H1 (cell line): ENCODE results near the gene KCTD16. TPM values are rescaled to one million over a fixed set of nuclear protein-coding genes. Genes with fewer than 3 reads are reported as not detected.

Experiments used
- CTCF ChIA-PET: fragments of 300-600 bp; sonication (Branson Sonifier 250); formaldehyde crosslinking; loops from one replicate; lab custom pipeline; 2021; ENCODE audit not compliant: partially characterized antibody; lab: Charles Lee
- POLR2A ChIA-PET: fragments of 300-600 bp; sonication (Branson Sonifier 250); formaldehyde crosslinking; loops from one replicate; lab custom pipeline; 2021; ENCODE audit warnings: inconsistent platforms; ENCODE audit not compliant: partially characterized antibody; lab: Charles Lee
- DNase-seq, 2 experiments: peaks; one replicate each; pipeline versions ENCODE4 v3.0.0 to v3.0.0-alpha.2; 2010 to 2022; ENCODE audit warnings: low spot score in 2 of 2, low read depth in 1 of 2, mixed read lengths in 1 of 2
- FAIRE-seq: peaks from 2 replicates; lab custom pipeline; 2011; peaks lifted over from hg19 to GRCh38; lab: Jason Lieb, UNC
- H2AFZ ChIP-seq: 2 replicates; pipeline ENCODE4 v1.8.1; 2012; ENCODE audit warnings: low read length, inconsistent platforms
- H2AK5ac ChIP-seq: 2 replicates; pipeline ENCODE4 v1.6.1; 2013; ENCODE audit warnings: low read depth, low read length
- H2BK120ac ChIP-seq: replicated peaks from 2 replicates; pipeline ENCODE3; 2013; ENCODE audit warnings: low read depth, low read length, inconsistent platforms
- H2BK12ac ChIP-seq: 2 replicates; pipeline ENCODE4 v1.6.1; 2013; ENCODE audit warnings: low read depth, low read length
- H2BK15ac ChIP-seq: 2 replicates; pipeline ENCODE4 v1.6.1; 2013; ENCODE audit warnings: low read length
- H2BK20ac ChIP-seq: 2 replicates; pipeline ENCODE4 v1.6.1; 2013; ENCODE audit warnings: low read length
- H2BK5ac ChIP-seq: 2 replicates; pipeline ENCODE4 v1.6.1; 2013; ENCODE audit warnings: low read depth, low read length
- H3K14ac ChIP-seq: 2 replicates; pipeline ENCODE4 v1.6.1; 2013; ENCODE audit warnings: inconsistent platforms; ENCODE audit not compliant: insufficient read length
- H3K18ac ChIP-seq: 2 replicates; pipeline ENCODE4 v1.6.1; 2013; ENCODE audit warnings: low read length; ENCODE audit errors: extremely low read depth
- H3K23ac ChIP-seq: 2 replicates; pipeline ENCODE4 v1.6.1; 2013; ENCODE audit warnings: inconsistent platforms; ENCODE audit not compliant: insufficient read length
- H3K23me2 ChIP-seq: 2 replicates; pipeline ENCODE4 v1.6.1; 2013; ENCODE audit warnings: low read depth, low read length
- H3K27ac ChIP-seq: 2 replicates; pipeline ENCODE4 v1.6.1; 2011; ENCODE audit warnings: low read depth, low read length, inconsistent platforms
- H3K27me3 ChIP-seq, 4 experiments: replicated peaks in 1 of 4; 1 replicate in 1 of 4; 2 replicates in 3 of 4; pipeline versions ENCODE4 v1.6.1 to v1.8.1; 2011 to 2013; ENCODE audit warnings: low read length in 3 of 4, mild to moderate bottlenecking in 3 of 4, inconsistent platforms in 2 of 4, mixed read lengths in 2 of 4, moderate library complexity in 1 of 4; ENCODE audit not compliant: control insufficient read depth in 3 of 4, insufficient read depth in 3 of 4; ENCODE audit errors: extremely low read depth in 1 of 4
- H3K36me3 ChIP-seq, 4 experiments: 2 replicates each; pipeline versions ENCODE4 v1.6.1 to v1.8.1; 2011 to 2013; ENCODE audit warnings: mild to moderate bottlenecking in 4 of 4, low read length in 3 of 4, moderate library complexity in 2 of 4, control low read depth in 1 of 4, inconsistent platforms in 1 of 4; ENCODE audit not compliant: insufficient read depth in 4 of 4, control insufficient read depth in 2 of 4
- H3K4ac ChIP-seq: replicated peaks from 2 replicates; pipeline ENCODE3; 2013; ENCODE audit warnings: low read length, low read depth, mixed read lengths, inconsistent platforms; ENCODE audit not compliant: insufficient read length
- H3K4me1 ChIP-seq, 4 experiments: replicated peaks in 1 of 4; 1 replicate in 1 of 4; 2 replicates in 3 of 4; pipeline versions ENCODE4 v1.6.1 to v1.8.1; 2011 to 2013; ENCODE audit warnings: low read length in 3 of 4, inconsistent platforms in 2 of 4, mixed read lengths in 1 of 4; ENCODE audit not compliant: insufficient read depth in 4 of 4, control insufficient read depth in 3 of 4
- H3K4me2 ChIP-seq, 2 experiments: 2 replicates each; pipeline versions ENCODE4 v1.6.1 to v1.8.1; 2011 to 2013; ENCODE audit warnings: low read depth in 2 of 2, low read length in 2 of 2, control low read depth in 1 of 2, inconsistent platforms in 1 of 2, mild to moderate bottlenecking in 1 of 2; ENCODE audit not compliant: insufficient read depth in 1 of 2
- H3K4me3 ChIP-seq, 4 experiments: fragments of 200-600, 300-600 bp in 1 of 4; sonication (generic), shearing (Covaris generic), sonication (Bioruptor Twin) in 1 of 4; 2 replicates each; pipeline versions ENCODE4 v1.5.1 to v1.8.1; 2011 to 2016; ENCODE audit warnings: low read length in 4 of 4, low read depth in 3 of 4, control low read depth in 2 of 4, inconsistent platforms in 2 of 4, mild to moderate bottlenecking in 2 of 4, mixed read lengths in 1 of 4, moderate library complexity in 1 of 4; ENCODE audit not compliant: insufficient read depth in 2 of 4; ENCODE audit errors: extremely low read depth in 1 of 4
- H3K56ac ChIP-seq: replicated peaks from 2 replicates; pipeline ENCODE3; 2013; ENCODE audit warnings: low read depth, mild to moderate bottlenecking, mixed read lengths, low read length, inconsistent platforms; ENCODE audit not compliant: insufficient read length
- H3K79me1 ChIP-seq: 2 replicates; pipeline ENCODE4 v1.6.1; 2013; ENCODE audit warnings: low read depth, low read length, control low read depth
- H3K79me2 ChIP-seq, 2 experiments: 2 replicates each; pipeline versions ENCODE4 v1.6.1 to v1.8.1; 2012 to 2013; ENCODE audit warnings: low read length in 2 of 2, mild to moderate bottlenecking in 2 of 2, inconsistent platforms in 1 of 2; ENCODE audit not compliant: insufficient read depth in 2 of 2, control insufficient read depth in 1 of 2
- H3K9ac ChIP-seq, 4 experiments: replicated peaks in 1 of 4; 1 replicate in 1 of 4; 2 replicates in 3 of 4; pipeline versions ENCODE4 v1.6.1 to v1.8.1; 2011 to 2013; ENCODE audit warnings: low read depth in 3 of 4, low read length in 3 of 4, control low read depth in 2 of 4, mild to moderate bottlenecking in 2 of 4, moderate library complexity in 2 of 4, inconsistent platforms in 1 of 4; ENCODE audit errors: extremely low read depth in 1 of 4
- H3K9me3 ChIP-seq, 2 experiments: 2 replicates each; pipeline versions ENCODE4 v1.6.1 to v1.8.1; 2012 to 2013; ENCODE audit warnings: mild to moderate bottlenecking in 2 of 2, moderate library complexity in 2 of 2, control low read depth in 1 of 2, inconsistent platforms in 1 of 2, low read depth in 1 of 2, low read length in 1 of 2, mixed read lengths in 1 of 2; ENCODE audit not compliant: insufficient read depth in 2 of 2
- H4K20me1 ChIP-seq, 2 experiments: replicated peaks in 1 of 2; 2 replicates each; pipeline versions ENCODE3 to v1.8.1; 2011 to 2013; ENCODE audit warnings: inconsistent platforms in 2 of 2, low read length in 2 of 2, mild to moderate bottlenecking in 1 of 2; ENCODE audit not compliant: insufficient read depth in 2 of 2, control insufficient read depth in 1 of 2
- H4K5ac ChIP-seq: 2 replicates; pipeline ENCODE4 v1.6.1; 2013; ENCODE audit warnings: low read length, low read depth, mixed read lengths, inconsistent platforms; ENCODE audit not compliant: insufficient read length
- H4K8ac ChIP-seq: 2 replicates; pipeline ENCODE4 v1.8.0; 2013; ENCODE audit warnings: mild to moderate bottlenecking, moderate library complexity, low read length, inconsistent platforms; ENCODE audit not compliant: insufficient read depth; ENCODE audit errors: extremely low read depth
- H4K91ac ChIP-seq: replicated peaks from 2 replicates; pipeline ENCODE3; 2013; ENCODE audit warnings: low read length, mixed read lengths, inconsistent platforms; ENCODE audit not compliant: insufficient read length
- ASH2L ChIP-seq: fragments of 200-600, 300-600 bp; sonication (generic); IDR thresholded peaks from one replicate; pipeline ENCODE4 v1.7.1; 2017; ENCODE audit warnings: low read length
- CREB1 ChIP-seq: IDR thresholded peaks from 2 replicates; pipeline ENCODE4 v1.6.1; 2012; ENCODE audit warnings: inconsistent platforms
- KDM4A ChIP-seq: IDR thresholded peaks from one replicate; pipeline ENCODE4 v1.7.1; 2012; ENCODE audit warnings: low read depth, mild to moderate bottlenecking, moderate library complexity, low read length, inconsistent platforms; ENCODE audit not compliant: severe bottlenecking
- PHF8 ChIP-seq: fragments of 200-600 bp; sonication (generic); conservative IDR thresholded peaks from 2 replicates; pipeline ENCODE4 v1.7.1; 2012; ENCODE audit warnings: low read depth, mild to moderate bottlenecking, inconsistent platforms, low read length, moderate library complexity
- RBBP5 ChIP-seq: IDR thresholded peaks from 2 replicates; pipeline ENCODE4 v1.7.1; 2012; ENCODE audit warnings: low read depth, mild to moderate bottlenecking, inconsistent platforms, low read length, moderate library complexity, borderline replicate concordance
- RFX5 ChIP-seq: IDR thresholded peaks from 2 replicates; pipeline ENCODE4 v1.6.1; 2011; ENCODE audit warnings: low read depth, low read length, improper control_type of control experiment, borderline replicate concordance
- RNF2 ChIP-seq: fragments of 200-900, 300-1000 bp; sonication (generic); IDR thresholded peaks from 2 replicates; pipeline ENCODE4 v1.7.1; 2016; ENCODE audit warnings: borderline replicate concordance, low read depth, mild to moderate bottlenecking, antibody characterized with exemption, low read length; ENCODE audit not compliant: poor library complexity, severe bottlenecking; ENCODE audit errors: missing control alignments
- SIX5 ChIP-seq: IDR thresholded peaks from 2 replicates; pipeline ENCODE4 v1.6.1; 2011; ENCODE audit warnings: mild to moderate bottlenecking, low read depth, low read length
- SP1 ChIP-seq: IDR thresholded peaks from 2 replicates; pipeline ENCODE4 v1.6.1; 2011; ENCODE audit warnings: low read depth, low read length
- WGBS, 2 experiments: shearing (Covaris generic) in 1 of 2; methylation state at CpG; one replicate each; pipeline versions ENCODE4 v1.1.6 to v1.1.7; 2013 to 2015; ENCODE audit warnings: low lambda C conversion rate in 2 of 2, mixed read lengths in 2 of 2, inconsistent platforms in 1 of 2, low coverage in 1 of 2, missing lambda C conversion rate in 1 of 2; ENCODE audit not compliant: insufficient replicate concordance in 2 of 2, insufficient coverage in 1 of 2, insufficient read length in 1 of 2; ENCODE audit errors: extremely low coverage in 1 of 2, missing lambda C conversion rate in 1 of 2; 5-methylcytosine and 5-hydroxymethylcytosine counted together
- long read RNA-seq, 2 experiments: library from RNA in 1 of 2; library from capped mRNA in 1 of 2; stranded (forward); transcript quantifications; one replicate each; pipeline ENCODE4 v2.0.0, GENCODE V29; 2021; ENCODE audit warnings: inconsistent platforms in 1 of 2
- polyA minus RNA-seq, 3 experiments: library from RNA; depleted of rRNA, polyadenylated mRNA; stranded (reverse); fragments of >200 nt; gene quantifications; 1 replicate in 2 of 3; 2 replicates in 1 of 3; pipeline ENCODE4 v1.2.3, GENCODE V29; 2011
- polyA plus RNA-seq, 7 experiments: library from polyadenylated mRNA; depleted of rRNA in 3 of 7; stranded (reverse) in 5 of 7; unstranded in 2 of 7; fragments of >200 nt in 5 of 7; fragments of 200-250 nt in 2 of 7; gene quantifications; 1 replicate in 5 of 7; 2 replicates in 1 of 7; 4 replicates in 1 of 7; pipeline versions ENCODE4 v1.2.1 to v1.2.3, GENCODE V29; 2011 to 2013; ENCODE audit warnings: missing spikeins in 2 of 7, mixed read lengths in 2 of 7
- total RNA-seq: library from RNA; stranded (reverse); fragmentation: NEBNext Ultra II Directional; extraction: Animal tissue kit (Norgen Biotek cat#: 25700); gene quantifications from 2 replicates; pipeline ENCODE4 v1.2.1, GENCODE V29; 2021

The KCTD16 gene
- total RNA-seq (0.10 and 0.24 TPM in 2 replicates), polyA plus RNA-seq (2011; rRNA removed) (0.03 and 0.05 TPM in 2 replicates), polyA minus RNA-seq (2011; rRNA and poly(A)+ RNA removed) (0.88 and 1.00 TPM in 2 replicates)
- polyA plus RNA-seq (2011; cell fraction: cytosol; rRNA removed), result 0.04 TPM
- polyA plus RNA-seq (2011; cell fraction: nucleus; rRNA removed), result 0.11 TPM
- 0.03 to 0.12 TPM (median 0.07 TPM) in 4 replicates for polyA plus RNA-seq (2012, experiment 1 of 2)
- polyA plus RNA-seq (2012, experiment 2 of 2), result not detected
- 0.10 TPM for polyA plus RNA-seq (2013, experiment 1 of 2)
- 0.07 TPM for polyA plus RNA-seq (2013, experiment 2 of 2)
- not detected for polyA minus RNA-seq (2011; cell fraction: cytosol; rRNA and poly(A)+ RNA removed)
- polyA minus RNA-seq (2011; cell fraction: nucleus; rRNA and poly(A)+ RNA removed), result 1.9 TPM
- long read RNA-seq, experiment 1, result 0 reads
- long read RNA-seq, experiment 2, result 0 reads

GRCh38 chr5:144170276-144171024, at the start of gene KCTD16, which contains the start of gene YIPF5:
Gene KCTD16, plus strand, starts transcription at chr5:144170873.
Gene YIPF5, minus strand, starts transcription at chr5:144170659. Its CDS starts 704 bp downstream, at chr5:144169955.
- Histone ChIP-seq H3K56ac (no peak within 1 kb of the TSS), H2BK5ac (no peak within 1 kb of the TSS), H2BK12ac (no peak within 1 kb of the TSS), H3K36me3 (peaks cover 0 to 23% (median 0%) of the 10 kb centered on the region in 4 experiments; a peak in 3 of 8 replicates), H3K4me3 (peak within 1 kb of the TSS; percentile 88 to 97 (median 96)), H2BK20ac (no peak within 1 kb of the TSS), H2BK15ac (no peak within 1 kb of the TSS), H3K23ac (no peak within 1 kb of the TSS), H3K14ac (no peak within 1 kb of the TSS), H2BK120ac (no peak within 1 kb of the TSS), H3K23me2 (peaks cover 3% of the 10 kb centered on the region; the same call in 1 of the 2 replicates), H3K79me1 (0 out of 2 replicates have a peak, but pooled peaks cover 2% of the 10 kb centered on the region), H3K4me2 (peak within 1 kb of the TSS; percentile 49 to 68), H4K20me1 (no peaks in the 10 kb centered on the region), H2AFZ (peak within 1 kb of the TSS; percentile 92), H4K8ac (peak within 1 kb of the TSS; percentile 68; the same call in 1 of the 2 replicates), H3K9ac (peak within 1 kb of the TSS; percentile 62 to 77 (median 71)), H3K4me1 (peaks cover 0 to 5% (median 0%) of the 10 kb centered on the region in 4 experiments; a peak in 2 of 7 replicates), H2AK5ac (no peak within 1 kb of the TSS), H3K79me2 (peaks cover 0 to 23% of the 10 kb centered on the region in 2 experiments; a peak in 2 of 4 replicates), H4K5ac (no peak within 1 kb of the TSS), H3K27me3 (no peaks in the 10 kb centered on the region), H3K27ac (peak within 1 kb of the TSS; percentile 54; the same call in 1 of the 2 replicates), H3K4ac (no peak within 1 kb of the TSS), H3K9me3 (no peaks in the 10 kb centered on the region), H4K91ac (no peak within 1 kb of the TSS), H3K18ac (no peak within 1 kb of the TSS)
- POLR2A ChIA-PET, result interaction anchor here (1.3 kb wide), 1 partner anchor 10 kb away, joined by 5 read pairs; no protein-coding TSS in a partner anchor
- FAIRE-seq, result peak; percentile 95
- WGBS, 2 experiments, result 2% methylated on average over 39 of the region's 39 CpGs; no CpG with 5 or more reads in 1 of the 2 experiments
- DNase-seq, result peak; percentile 88 to 91
- CTCF ChIA-PET, result interaction anchor here (0.5 to 2.1 kb wide), 5 partner anchors 9 to 33 kb away, joined by 3 to 6 read pairs (median 3); no protein-coding TSS in a partner anchor
- TF ChIP-seq KDM4A, result peak; percentile 83
- TF ChIP-seq PHF8, result peak; percentile 66
- TF ChIP-seq RFX5, result no peak
- TF ChIP-seq RBBP5, result peak; percentile 62; the same call in 1 of the 2 replicates
- TF ChIP-seq RNF2, result no peak
- peak; percentile 7; the same call in 1 of the 2 replicates for TF ChIP-seq CREB1
- TF ChIP-seq SIX5, result no peak
- peak; percentile 74 for TF ChIP-seq ASH2L
- TF ChIP-seq SP1, result 0 out of 2 replicates have a peak, but pooled peaks have one; percentile 14
